ENCODE measurements around the gene TPX2.

Gene TPX2, protein sequence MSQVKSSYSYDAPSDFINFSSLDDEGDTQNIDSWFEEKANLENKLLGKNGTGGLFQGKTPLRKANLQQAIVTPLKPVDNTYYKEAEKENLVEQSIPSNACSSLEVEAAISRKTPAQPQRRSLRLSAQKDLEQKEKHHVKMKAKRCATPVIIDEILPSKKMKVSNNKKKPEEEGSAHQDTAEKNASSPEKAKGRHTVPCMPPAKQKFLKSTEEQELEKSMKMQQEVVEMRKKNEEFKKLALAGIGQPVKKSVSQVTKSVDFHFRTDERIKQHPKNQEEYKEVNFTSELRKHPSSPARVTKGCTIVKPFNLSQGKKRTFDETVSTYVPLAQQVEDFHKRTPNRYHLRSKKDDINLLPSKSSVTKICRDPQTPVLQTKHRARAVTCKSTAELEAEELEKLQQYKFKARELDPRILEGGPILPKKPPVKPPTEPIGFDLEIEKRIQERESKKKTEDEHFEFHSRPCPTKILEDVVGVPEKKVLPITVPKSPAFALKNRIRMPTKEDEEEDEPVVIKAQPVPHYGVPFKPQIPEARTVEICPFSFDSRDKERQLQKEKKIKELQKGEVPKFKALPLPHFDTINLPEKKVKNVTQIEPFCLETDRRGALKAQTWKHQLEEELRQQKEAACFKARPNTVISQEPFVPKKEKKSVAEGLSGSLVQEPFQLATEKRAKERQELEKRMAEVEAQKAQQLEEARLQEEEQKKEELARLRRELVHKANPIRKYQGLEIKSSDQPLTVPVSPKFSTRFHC

DNA sequence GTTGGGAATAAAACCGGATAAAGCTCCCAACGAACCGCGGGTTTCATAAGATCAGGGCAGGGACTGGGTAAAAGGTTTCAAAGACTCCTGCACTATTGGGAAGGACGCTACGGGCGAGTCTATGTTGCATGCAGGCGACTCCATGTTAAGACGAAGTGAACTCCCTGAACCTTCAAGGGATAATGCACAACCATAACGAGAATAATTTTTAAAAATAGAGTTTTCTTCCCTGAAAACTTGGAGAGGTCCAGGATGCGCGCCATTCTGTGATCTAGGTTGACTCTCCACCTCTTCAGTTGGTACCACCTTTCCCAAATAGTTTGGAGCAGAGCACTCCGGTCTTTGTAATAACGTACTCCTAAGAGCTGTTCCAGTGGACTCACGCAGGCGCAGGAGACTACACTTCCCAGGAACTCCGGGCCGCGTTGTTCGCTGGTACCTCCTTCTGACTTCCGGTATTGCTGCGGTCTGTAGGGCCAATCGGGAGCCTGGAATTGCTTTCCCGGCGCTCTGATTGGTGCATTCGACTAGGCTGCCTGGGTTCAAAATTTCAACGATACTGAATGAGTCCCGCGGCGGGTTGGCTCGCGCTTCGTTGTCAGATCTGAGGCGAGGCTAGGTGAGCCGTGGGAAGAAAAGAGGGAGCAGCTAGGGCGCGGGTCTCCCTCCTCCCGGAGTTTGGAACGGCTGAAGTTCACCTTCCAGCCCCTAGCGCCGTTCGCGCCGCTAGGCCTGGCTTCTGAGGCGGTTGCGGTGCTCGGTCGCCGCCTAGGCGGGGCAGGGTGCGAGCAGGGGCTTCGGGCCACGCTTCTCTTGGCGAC lies at the start of gene TPX2:
TPX2 (plus strand) TSS at position 562 of the 821 bp plus-strand sequence. CDS start 18,187 bp downstream, outside the sequence.
- peak; percentile 74 for DNase-seq

DNA sequence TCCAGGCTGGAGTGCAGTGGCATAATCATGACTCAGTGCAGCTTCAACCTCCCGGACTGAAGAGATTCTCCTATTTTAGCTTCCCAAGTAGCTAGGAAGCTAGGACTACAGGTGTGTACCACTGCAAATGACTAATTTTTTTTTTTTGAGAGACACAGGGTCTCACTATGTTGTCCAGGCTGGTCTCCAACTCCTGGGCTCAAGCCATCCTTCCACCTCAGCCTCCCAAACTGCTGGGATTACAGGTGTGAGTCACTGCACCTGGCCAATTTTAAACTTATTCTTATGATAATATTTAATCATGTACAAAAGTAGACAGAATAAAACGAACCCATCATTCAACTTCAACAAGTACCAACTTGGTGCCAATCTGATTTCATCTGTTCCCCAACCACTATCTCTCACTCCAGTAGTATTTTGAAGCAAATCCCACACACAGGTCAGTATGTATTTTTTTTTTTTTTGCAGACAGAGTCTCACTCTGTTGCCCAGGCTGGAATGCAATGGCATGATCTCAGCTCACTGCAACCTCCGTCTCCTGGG lies 48.9 kb upstream of the TPX2 start:
- no peak for DNase-seq

DNA sequence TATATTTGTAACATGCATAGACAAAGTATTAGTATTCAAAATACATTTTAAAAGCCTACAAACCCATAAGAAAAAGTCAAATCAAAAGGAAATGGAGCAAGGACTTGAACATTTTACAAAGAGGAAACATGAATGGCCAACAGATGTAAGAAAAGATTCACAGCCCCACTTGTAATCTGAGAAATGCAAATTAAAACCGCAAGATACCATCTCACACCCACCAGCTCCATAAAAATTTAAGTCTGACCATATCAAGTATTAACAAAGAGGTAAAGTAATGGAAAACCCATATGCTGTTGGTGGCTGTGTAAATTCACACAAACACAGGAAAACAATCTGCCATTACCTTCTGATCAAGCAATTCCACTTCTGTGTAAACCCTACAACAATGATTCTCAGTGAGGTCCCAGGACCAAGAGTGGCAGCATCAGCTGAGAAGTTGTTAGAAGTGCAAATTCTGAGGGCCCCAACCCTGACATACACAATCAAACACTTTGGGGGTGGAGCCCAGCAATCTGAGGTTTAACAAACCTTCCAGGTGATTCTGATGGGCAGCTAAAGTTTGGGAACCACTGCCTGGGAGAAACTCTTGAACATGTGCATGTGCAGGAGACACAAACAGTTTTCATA lies 47.3 kb upstream of the TPX2 start:
- no peak for DNase-seq

DNA sequence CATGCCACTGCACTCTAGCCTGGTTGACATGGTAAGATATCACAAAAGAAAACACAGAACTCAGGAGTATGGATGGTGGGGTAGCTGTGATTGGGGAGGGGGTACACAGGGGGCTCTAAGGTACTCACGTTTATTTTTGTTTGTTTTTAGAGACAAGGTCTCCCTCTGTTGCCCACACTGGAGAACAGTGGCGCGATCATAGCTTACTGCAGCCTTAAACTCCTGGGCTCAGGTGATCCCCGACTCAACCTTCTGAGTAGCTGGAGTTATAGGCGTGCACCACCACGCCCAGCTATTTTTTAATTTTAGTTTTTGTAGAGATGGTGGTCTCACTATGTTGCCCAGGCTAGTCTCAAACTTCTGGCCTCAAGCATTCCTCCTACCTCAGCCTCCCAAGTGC lies 45.7 kb upstream of the TPX2 start:
- no peak for DNase-seq

DNA sequence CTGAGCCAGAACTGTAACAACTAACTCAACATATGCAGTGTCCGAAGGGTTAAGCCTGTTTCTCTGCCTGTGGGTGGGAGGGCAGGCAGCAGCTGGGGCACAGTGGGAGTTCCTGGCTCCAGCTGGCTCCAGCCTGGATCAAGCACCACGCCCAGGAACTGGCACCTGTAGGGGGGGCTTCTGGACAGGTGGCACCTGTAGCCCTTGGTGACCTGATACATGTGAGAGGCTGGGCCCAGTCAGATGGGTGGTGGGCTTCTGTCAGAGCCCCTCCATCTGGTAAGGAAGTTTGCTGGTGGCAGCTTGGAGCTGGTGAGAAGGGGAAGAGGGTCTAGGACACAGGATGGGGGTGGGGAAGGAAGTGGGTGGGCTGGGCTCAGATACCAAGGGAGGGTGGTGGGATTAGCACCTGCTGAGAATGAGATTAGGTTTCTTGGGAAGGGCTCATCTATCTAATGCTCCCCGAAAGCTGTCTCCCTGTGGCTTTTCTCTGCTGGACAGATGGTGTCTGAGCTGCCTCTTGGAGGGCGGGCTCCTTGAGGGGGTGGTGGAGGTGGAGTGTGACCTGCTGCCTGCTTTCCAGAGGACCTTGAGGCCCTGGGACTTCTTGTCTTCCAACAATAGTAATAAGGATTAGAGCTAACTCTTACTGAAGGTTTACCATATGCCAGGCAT lies 45.0 kb upstream of the TPX2 start:
- DNase-seq, result no peak

DNA sequence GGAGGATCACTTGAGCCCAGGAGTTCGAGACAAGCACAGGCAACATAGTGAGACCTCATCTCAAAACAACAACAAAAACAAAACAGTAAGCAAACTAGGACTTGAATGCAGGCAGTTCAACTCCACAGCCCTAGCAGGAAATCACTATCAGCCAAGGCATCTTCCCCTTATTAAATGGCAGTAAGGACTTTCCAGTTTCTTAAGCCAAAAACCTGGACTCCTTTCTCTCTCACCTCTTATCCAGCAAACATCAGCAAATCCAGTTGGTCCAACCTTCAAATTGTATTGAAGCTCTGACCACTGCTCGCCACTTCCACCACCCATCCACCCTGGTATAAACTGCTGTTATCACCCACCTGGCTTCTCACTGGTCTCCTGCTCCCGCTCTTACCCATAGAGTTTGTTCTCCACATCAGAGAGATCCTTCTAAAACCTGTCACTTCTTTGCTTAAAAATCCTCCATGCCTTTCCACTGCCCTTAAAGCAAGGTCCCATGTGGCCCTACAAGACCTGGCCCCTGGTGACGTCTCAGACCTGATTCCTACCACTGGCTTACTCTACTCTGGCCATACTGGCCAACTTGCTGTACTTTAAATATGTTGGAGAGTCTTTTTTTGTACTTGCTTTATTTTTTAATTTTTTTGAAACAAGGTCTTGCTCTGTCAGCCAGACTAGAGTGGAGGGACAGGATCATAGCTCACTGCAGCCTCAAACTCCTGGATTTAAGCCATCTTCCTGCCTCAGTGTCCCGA lies 44.1 kb upstream of the TPX2 start:
- DNase-seq, result no peak

DNA sequence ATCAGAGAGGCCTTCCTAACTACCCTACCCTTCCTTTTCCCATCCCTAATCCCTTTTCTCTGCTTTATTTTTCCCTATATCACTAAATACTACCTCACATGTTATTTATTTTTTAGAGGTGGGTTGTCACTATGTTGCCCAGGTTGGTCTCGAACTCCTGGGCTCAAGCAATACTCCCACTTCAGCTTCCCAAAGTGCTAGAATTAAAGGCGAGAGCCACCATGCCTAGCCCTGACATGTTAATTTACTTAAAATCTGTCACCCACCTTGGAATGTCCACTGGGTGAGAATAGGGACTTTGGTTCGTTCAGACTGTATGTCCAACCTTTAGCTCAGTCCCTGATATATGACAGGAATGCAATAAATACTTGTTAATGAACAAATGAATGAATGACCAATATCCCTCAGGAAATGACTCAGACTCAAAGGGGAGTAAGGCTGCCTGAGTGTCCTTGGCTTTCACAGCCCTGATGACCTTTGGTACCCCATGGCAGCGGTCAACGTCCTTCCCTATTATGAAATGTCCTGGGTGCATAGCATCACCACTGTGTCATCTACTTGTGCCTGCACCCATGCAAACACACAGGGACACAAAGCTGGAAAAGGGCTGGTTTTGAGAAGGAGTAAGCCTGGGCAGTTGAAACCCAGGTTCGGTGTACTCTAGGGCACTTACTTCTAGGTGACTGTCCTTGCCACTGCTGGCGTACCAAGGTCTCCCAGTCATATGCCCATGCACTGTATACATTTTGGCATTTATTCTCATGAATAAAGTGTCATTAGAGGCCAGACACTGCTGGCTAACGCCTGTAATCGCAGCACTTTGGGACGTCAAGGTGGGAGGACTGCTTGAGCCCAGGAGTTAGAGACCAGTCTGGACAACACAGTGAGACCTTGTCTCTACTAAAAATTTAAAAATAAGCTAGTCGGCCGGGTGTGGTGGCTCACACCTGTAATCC lies 43.0 kb upstream of the TPX2 start:
- no peak for DNase-seq

DNA sequence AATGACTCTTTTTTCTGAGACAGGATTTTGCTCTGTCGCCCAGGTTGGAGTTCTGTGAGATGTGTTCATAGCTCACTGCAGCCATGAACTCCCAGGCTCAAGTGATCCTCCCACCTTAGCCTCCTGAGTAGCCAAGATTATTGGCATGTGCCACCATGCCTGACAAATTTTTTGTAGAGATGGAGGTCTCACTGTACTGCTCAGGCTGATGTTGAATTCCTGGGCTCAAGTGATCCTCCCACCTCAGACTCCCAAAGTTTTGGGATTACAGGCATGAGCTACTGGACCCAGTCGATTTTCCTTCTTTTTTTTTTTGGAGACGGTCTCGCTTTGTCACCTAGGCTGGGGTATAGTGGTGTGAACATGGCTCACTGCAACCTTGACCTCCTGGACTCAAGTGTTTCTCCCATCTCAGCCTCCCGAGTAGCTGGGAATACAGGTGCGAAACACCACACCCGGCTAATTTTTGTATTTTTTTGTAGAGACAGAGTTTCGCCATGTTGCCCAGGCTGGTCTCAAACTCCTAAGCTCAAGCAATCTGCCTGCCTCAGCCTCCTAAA lies 40.8 kb upstream of the TPX2 start:
- DNase-seq, result no peak

DNA sequence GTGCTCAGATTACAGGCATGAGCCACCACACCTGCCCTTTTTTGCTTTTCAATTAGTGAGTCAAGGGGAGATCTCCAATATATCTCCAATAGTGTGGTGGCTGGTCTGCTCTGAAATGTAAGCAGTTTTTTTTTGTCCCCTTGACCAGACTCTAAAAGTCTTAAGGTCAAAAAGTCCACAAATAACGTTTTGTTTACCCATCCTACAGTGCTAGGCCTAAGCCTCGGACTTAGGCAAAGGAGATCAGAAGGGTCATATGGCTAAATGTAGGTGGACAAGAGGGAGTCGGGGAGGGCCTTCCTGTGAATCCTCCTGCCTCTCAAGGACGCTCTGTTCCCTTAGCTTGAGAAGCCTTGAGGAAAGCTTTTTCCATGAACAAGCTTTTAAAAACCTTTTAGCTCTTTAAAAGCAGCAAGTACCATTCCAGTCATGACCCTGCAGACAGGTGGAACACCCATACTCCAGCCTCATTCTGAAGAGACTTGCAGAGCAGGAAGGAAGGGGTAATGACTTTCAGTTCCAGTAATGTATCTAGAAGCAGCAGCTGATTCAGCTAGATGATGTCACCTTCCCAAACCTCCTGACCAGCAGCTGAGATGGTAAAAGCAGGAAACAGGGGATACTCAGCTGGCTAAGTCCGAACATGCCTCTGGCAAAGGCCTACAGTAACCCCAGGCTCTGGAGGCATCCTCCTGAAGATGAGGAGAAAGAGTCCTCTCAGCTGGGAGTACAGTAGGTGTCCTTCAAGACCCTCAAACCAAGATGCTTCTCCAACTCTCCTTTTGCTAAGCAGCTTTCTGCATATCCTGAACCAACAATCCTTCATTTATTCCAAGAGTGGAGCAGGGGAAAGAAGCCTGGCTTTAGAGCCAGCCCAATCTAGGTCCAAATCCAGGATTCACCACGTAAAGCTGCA lies 40.0 kb upstream of the TPX2 start:
- no peak for DNase-seq

DNA sequence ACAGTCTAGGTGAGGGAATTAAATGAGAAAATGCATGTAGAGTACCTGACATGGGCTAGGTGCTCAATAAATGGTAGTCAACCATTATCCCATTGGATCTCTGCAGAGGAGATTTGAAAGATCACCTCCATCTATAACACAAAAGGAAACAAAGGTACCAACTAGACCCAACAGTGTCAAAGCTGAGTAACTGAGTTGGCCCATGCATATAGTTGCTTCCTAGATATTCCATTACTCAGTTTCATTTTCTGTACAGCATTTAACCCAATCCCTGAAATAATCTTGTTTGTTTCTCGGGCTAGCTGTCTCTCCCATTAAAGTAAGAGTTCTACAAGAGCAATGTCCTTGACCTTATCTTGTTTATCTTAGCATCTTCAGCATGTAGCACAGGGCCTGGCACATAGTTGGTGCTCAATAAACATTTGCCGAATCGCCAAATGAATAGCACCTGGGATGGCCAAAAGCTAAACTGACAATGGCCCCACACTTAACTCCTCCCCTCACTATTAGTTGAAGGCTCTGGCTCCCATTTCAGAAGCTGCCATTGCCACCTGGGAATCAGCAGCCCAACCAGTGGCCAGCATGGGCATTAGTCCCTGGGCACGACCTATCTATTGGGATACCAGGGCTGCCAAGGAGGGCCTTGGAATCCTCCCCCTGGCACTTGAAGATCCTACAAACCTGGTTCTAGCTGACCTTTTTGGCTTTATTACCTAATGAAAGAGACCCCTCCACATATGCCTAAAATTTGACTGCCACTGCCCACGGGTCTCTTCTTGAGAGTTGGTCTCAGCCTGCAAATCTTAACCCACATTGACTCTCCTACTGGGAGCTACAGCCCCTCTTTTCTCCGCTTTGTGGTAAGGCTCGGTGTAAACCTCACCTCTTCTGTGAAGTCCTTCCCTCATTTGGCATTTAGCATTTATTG lies 39.0 kb upstream of the TPX2 start:
- no peak for DNase-seq

DNA sequence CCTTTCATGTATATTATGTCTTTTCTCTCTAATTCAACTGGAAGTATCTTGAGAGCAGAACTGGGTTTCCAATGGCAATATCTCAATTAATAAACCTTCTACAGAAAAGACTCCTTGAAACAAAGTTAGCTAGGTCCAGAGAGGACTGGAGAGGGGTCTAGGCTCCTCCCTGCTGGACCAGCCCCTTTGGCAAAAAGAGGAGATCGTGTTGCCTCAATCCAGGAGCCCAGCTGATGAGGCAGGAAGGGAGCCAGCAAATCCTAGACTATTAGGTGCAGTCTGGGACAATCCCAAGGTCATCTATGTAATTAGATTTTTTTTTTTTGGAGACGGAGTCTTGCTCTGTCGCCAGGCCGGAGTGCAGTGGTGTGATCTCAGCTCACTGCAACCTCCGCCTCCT lies 38.3 kb upstream of the TPX2 start:
- no peak for DNase-seq

DNA sequence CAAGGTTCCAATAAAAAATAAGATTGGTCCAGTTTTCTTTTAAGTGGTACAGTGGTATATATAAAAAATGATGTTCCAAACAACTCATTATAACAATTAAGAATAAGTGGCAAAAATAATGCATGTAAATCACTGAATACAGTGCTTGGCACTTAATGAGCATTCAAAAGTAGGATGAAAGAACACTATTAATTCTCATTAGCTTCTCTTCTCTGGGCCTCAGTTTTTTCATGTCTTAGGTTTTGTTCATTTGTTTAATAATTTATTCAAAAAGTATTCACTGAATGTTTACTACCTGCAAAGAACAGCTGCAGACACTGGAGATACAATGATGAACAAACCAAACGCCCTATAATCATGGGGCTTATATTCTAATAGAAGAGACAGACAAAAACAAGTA lies 37.5 kb upstream of the TPX2 start:
- no peak for DNase-seq

DNA sequence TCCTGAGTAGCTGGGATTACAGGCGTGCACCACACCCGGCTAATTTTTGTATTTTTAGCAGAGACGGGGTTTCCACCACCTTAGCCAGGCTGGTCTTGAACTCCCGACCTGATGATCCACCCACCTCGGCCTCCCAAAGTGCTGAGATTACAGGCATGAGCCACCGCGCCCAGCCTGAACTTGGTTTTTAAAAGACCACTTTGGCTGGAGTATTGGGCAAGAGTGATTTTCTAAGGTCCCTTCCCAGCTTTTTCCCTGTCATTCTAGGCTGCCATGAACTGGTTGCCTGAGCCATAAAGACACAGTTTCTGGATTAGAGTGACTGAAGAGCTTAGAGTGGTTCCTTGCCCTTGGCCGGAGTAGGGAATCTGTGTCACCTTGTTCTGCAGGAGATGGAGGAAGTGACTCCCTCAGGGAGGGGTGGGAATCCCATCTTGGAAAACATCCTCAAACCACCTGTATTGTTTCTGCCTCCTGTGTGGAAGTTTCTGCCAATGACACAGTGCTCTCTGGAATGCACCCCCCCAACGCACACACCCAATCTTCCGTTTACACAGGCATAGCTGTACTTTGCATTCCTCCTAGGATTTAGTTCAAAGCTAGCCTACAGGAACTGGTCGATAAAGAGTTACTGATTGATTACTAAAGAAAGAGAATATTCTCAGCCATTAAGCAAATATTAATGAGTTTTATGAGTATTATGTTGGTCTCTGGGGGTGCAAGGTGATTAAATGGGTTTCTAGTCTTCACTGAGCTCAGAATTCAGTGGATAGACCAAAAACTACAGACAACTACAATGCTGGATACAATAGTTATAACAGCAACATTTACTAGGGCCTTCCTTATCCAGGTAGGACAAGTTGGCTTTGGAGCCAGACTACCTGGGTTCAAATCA lies 34.6 kb upstream of the TPX2 start:
- no peak for DNase-seq

DNA sequence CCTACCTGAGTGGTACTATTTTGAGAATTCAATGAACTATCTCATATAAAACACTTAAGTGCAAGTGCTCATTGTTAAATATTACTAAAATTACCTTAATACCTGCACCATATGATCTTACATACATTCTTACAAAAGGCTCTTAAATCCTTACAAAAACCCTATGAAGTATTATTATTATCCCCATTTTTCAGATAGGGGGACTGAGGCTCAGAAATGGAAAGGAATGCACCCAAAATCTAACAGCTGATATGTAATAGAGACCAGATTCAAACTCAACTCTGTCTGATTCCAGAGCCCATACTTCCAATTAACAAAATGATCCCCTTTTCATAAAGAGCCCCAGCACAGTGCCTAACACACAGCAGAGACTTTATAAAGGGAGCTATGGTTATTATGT lies 33.9 kb upstream of the TPX2 start:
- no peak for DNase-seq

DNA sequence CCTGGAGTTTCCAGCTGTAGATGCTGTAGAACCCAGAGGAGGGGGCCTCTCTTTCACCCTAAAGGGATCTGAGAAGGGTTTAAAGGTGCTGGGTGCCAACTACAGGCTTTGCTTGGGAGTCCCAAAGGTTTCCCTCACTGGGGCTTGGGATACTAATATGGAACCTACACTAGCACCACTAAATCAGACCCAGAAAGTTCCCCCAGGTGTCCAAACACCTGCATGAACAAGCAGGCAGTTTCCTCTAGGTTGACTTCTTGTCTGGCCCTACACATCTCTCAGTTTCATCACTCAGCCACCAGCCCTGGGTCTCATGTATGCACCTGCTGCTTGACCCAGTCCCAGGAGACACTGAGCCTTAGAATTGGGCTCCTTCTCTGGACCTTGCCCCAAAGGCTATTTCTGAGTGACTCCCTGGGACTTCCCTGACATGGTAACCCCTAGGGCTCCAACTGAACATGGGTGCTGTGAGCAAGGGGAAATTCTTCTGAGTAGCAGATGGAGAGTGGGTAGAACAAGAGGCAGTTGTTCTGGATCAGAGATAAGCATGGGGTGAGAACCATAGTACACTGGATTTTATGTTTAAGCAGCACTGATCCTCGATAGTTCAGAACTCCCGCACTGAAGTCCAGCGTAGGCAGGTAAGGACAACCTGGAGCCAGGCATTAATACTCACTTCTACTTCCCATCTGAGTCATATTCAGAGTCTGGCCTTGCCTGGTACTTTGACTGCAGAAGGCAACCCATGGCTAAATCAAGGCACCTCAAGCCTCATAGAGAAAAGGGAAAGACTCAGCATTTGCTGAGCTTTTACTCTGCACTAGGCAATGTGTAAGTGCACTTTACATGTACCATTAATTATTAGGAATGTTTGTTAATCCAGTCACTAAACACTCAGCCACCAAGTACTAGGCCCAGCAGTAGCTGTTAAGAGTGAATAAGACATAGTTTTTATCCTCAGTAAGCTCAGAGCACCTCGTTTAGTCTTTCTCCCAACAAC lies 33.2 kb upstream of the TPX2 start:
- DNase-seq, result no peak

Data from activated T-cell treated with anti-CD3 and anti-CD28 coated beads, Interleukin-2, amount 50 U/mL, for 1 hour (primary cell).